ENCODE measurements around the gene FDXACB1.
"Not testable (repeated sequence)": the region's sequence is repeated elsewhere in the genome, so short reads cannot be mapped to it uniquely, and the experiment has no call there.

The FDXACB1 gene

DNA sequence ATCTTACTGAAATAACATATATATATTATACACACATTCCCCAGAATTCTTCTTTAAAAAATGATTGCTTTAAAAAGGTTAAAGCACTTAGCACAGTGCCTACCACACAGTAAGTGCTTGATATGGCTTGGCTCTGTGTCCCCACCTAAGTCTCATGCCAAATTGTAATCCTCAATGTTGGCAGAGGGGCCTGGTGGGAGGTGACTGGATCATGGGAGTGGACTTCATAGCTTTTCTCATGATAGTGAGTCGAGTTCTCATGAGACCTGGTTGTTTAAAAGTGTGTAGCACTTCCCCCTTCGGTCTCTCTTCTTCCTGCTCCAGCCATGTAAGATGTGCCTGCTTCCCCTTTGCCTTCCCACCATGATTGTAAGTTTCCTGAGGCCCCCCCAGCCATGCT, 26.4 kb upstream of the FDXACB1 start:
- TF ChIP-seq MYC (IDR thresholded peaks at IDR 0.05; ENCODE audit: low read depth, low read length) (no peak), MAX (IDR thresholded peaks at IDR 0.05; ENCODE audit: low read depth, low read length) (no peak), POLR2A (IDR thresholded peaks at IDR 0.05; ENCODE audit: extremely low read depth, insufficient read length) (no peak)
- TF ChIP-seq, protein P1, sequence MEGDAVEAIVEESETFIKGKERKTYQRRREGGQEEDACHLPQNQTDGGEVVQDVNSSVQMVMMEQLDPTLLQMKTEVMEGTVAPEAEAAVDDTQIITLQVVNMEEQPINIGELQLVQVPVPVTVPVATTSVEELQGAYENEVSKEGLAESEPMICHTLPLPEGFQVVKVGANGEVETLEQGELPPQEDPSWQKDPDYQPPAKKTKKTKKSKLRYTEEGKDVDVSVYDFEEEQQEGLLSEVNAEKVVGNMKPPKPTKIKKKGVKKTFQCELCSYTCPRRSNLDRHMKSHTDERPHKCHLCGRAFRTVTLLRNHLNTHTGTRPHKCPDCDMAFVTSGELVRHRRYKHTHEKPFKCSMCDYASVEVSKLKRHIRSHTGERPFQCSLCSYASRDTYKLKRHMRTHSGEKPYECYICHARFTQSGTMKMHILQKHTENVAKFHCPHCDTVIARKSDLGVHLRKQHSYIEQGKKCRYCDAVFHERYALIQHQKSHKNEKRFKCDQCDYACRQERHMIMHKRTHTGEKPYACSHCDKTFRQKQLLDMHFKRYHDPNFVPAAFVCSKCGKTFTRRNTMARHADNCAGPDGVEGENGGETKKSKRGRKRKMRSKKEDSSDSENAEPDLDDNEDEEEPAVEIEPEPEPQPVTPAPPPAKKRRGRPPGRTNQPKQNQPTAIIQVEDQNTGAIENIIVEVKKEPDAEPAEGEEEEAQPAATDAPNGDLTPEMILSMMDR (IDR thresholded peaks at IDR 0.05; ENCODE audit: low read depth, low read length) = no peak
- DNase-seq (ENCODE audit: low read depth) = no peak
- H3K4me3 ChIP-seq (ENCODE audit: low read depth, low read length) = no peak overlapping the region

DNA sequence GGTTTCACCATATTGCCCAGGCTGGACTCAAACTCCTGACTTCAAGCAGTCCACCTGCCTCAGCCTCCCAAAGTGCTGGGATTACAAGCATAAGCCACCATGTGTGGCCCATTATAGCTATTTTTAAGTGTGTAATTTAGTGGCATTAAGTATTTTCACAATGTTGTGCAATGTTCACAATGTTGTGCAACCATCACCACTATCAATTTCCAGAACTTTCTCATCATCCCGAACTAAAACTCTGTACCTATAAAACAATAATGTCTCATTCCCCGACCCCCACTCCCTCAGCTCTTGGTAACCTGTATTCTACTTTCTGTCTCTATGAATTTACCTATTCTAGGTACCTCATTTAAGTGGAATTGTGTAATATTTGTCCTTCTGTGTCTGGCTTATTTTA, 7.9 kb upstream of the FDXACB1 start:
- TF ChIP-seq, protein P1 (IDR thresholded peaks at IDR 0.05; ENCODE audit: low read depth, low read length) = no peak
- TF ChIP-seq MAX (IDR thresholded peaks at IDR 0.05; ENCODE audit: low read depth, low read length) (no peak), POLR2A (IDR thresholded peaks at IDR 0.05; ENCODE audit: extremely low read depth, insufficient read length) (no peak), MYC (IDR thresholded peaks at IDR 0.05; ENCODE audit: low read depth, low read length) (no peak)
- no peak for DNase-seq (ENCODE audit: low read depth)
- H3K4me3 ChIP-seq (ENCODE audit: low read depth, low read length) = no peak overlapping the region

- TF ChIP-seq, protein P1 (IDR thresholded peaks at IDR 0.05; ENCODE audit: low read depth, low read length) = no peak
- no peak for TF ChIP-seq MAX (IDR thresholded peaks at IDR 0.05; ENCODE audit: low read depth, low read length)
- TF ChIP-seq POLR2A (IDR thresholded peaks at IDR 0.05; ENCODE audit: extremely low read depth, insufficient read length) = no peak
- no peak for TF ChIP-seq MYC (IDR thresholded peaks at IDR 0.05; ENCODE audit: low read depth, low read length)
- H3K4me3 ChIP-seq (ENCODE audit: low read depth, low read length) = no peak overlapping the region
- DNase-seq (ENCODE audit: low read depth) = no peak
Observed at GRCh38 chr11:111886032-111886431, 7.1 kb upstream of the FDXACB1 start.

DNA sequence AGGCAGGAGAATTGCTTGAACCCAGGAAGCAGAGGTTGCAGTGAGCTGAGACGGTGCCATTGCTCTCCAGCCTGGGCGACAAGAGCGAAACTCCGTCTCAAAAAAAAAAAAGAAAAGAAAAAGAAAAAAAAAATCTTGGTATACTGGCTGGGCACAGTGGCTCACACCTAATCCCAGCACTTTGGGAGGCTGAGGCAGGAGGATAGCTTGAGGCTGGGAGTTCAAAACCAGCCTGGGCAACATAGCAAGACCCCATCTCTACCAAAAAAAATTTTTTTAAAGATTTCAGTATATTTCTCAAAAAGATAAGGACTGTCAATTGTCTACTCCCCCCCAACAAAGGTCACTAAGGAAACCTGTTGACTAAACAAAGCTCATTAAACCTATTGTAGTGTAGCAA, 6.1 kb upstream of the FDXACB1 start:
- not testable (repeated sequence) for H3K4me3 ChIP-seq (ENCODE audit: low read depth, low read length); DNase-seq (ENCODE audit: low read depth)

- TF ChIP-seq MYC (IDR thresholded peaks at IDR 0.05; ENCODE audit: low read depth, low read length) (no peak), MAX (IDR thresholded peaks at IDR 0.05; ENCODE audit: low read depth, low read length) (no peak), POLR2A (IDR thresholded peaks at IDR 0.05; ENCODE audit: extremely low read depth, insufficient read length) (no peak)
- TF ChIP-seq, protein P1 (IDR thresholded peaks at IDR 0.05; ENCODE audit: low read depth, low read length) = no peak
- DNase-seq (ENCODE audit: low read depth) = no peak
- no peak overlapping the region for H3K4me3 ChIP-seq (ENCODE audit: low read depth, low read length)
Observed at GRCh38 chr11:111882202-111882601, 3.2 kb upstream of the FDXACB1 start.

GRCh38 chr11:111879637-111879960, 634 bp upstream of the FDXACB1 start:
- DNase-seq (ENCODE audit: low read depth) = no peak
- peak overlapping the region; percentile 91 for H3K4me3 ChIP-seq (ENCODE audit: low read depth, low read length)
- TF ChIP-seq MYC (IDR thresholded peaks at IDR 0.05; ENCODE audit: low read depth, low read length) = no peak
- TF ChIP-seq MAX (IDR thresholded peaks at IDR 0.05; ENCODE audit: low read depth, low read length) = no peak
- TF ChIP-seq, protein P1 (IDR thresholded peaks at IDR 0.05; ENCODE audit: low read depth, low read length) = no peak

All from NB4 (cell line).